H1 (cell line): ENCODE results near the gene IGFL3. TPM values are rescaled to one million over a fixed set of nuclear protein-coding genes. Genes with fewer than 3 reads are reported as not detected.

ENCODE experiments used
- CTCF ChIA-PET: fragments of 300-600 bp; sonication (Branson Sonifier 250); formaldehyde crosslinking; loops from one replicate; lab custom pipeline; 2021; ENCODE audit not compliant: partially characterized antibody; lab: Charles Lee
- POLR2A ChIA-PET: fragments of 300-600 bp; sonication (Branson Sonifier 250); formaldehyde crosslinking; loops from one replicate; lab custom pipeline; 2021; ENCODE audit warnings: inconsistent platforms; ENCODE audit not compliant: partially characterized antibody; lab: Charles Lee
- DNase-seq, 2 experiments: peaks; one replicate each; pipeline versions ENCODE4 v3.0.0 to v3.0.0-alpha.2; 2010 to 2022; ENCODE audit warnings: low spot score in 2 of 2, low read depth in 1 of 2, mixed read lengths in 1 of 2
- FAIRE-seq: peaks from 2 replicates; lab custom pipeline; 2011; peaks lifted over from hg19 to GRCh38; lab: Jason Lieb, UNC
- H2AFZ ChIP-seq: 2 replicates; pipeline ENCODE4 v1.8.1; 2012; ENCODE audit warnings: low read length, inconsistent platforms
- H2AK5ac ChIP-seq: 2 replicates; pipeline ENCODE4 v1.6.1; 2013; ENCODE audit warnings: low read depth, low read length
- H2BK120ac ChIP-seq: replicated peaks from 2 replicates; pipeline ENCODE3; 2013; ENCODE audit warnings: low read depth, low read length, inconsistent platforms
- H2BK12ac ChIP-seq: 2 replicates; pipeline ENCODE4 v1.6.1; 2013; ENCODE audit warnings: low read depth, low read length
- H2BK15ac ChIP-seq: 2 replicates; pipeline ENCODE4 v1.6.1; 2013; ENCODE audit warnings: low read length
- H2BK20ac ChIP-seq: 2 replicates; pipeline ENCODE4 v1.6.1; 2013; ENCODE audit warnings: low read length
- H2BK5ac ChIP-seq: 2 replicates; pipeline ENCODE4 v1.6.1; 2013; ENCODE audit warnings: low read depth, low read length
- H3K14ac ChIP-seq: 2 replicates; pipeline ENCODE4 v1.6.1; 2013; ENCODE audit warnings: inconsistent platforms; ENCODE audit not compliant: insufficient read length
- H3K18ac ChIP-seq: 2 replicates; pipeline ENCODE4 v1.6.1; 2013; ENCODE audit warnings: low read length; ENCODE audit errors: extremely low read depth
- H3K23ac ChIP-seq: 2 replicates; pipeline ENCODE4 v1.6.1; 2013; ENCODE audit warnings: inconsistent platforms; ENCODE audit not compliant: insufficient read length
- H3K23me2 ChIP-seq: 2 replicates; pipeline ENCODE4 v1.6.1; 2013; ENCODE audit warnings: low read depth, low read length
- H3K27ac ChIP-seq: 2 replicates; pipeline ENCODE4 v1.6.1; 2011; ENCODE audit warnings: low read depth, low read length, inconsistent platforms
- H3K27me3 ChIP-seq, 4 experiments: replicated peaks in 1 of 4; 1 replicate in 1 of 4; 2 replicates in 3 of 4; pipeline versions ENCODE4 v1.6.1 to v1.8.1; 2011 to 2013; ENCODE audit warnings: low read length in 3 of 4, mild to moderate bottlenecking in 3 of 4, inconsistent platforms in 2 of 4, mixed read lengths in 2 of 4, moderate library complexity in 1 of 4; ENCODE audit not compliant: control insufficient read depth in 3 of 4, insufficient read depth in 3 of 4; ENCODE audit errors: extremely low read depth in 1 of 4
- H3K36me3 ChIP-seq, 4 experiments: 2 replicates each; pipeline versions ENCODE4 v1.6.1 to v1.8.1; 2011 to 2013; ENCODE audit warnings: mild to moderate bottlenecking in 4 of 4, low read length in 3 of 4, moderate library complexity in 2 of 4, control low read depth in 1 of 4, inconsistent platforms in 1 of 4; ENCODE audit not compliant: insufficient read depth in 4 of 4, control insufficient read depth in 2 of 4
- H3K4ac ChIP-seq: replicated peaks from 2 replicates; pipeline ENCODE3; 2013; ENCODE audit warnings: low read length, low read depth, mixed read lengths, inconsistent platforms; ENCODE audit not compliant: insufficient read length
- H3K4me1 ChIP-seq, 4 experiments: replicated peaks in 1 of 4; 1 replicate in 1 of 4; 2 replicates in 3 of 4; pipeline versions ENCODE4 v1.6.1 to v1.8.1; 2011 to 2013; ENCODE audit warnings: low read length in 3 of 4, inconsistent platforms in 2 of 4, mixed read lengths in 1 of 4; ENCODE audit not compliant: insufficient read depth in 4 of 4, control insufficient read depth in 3 of 4
- H3K4me2 ChIP-seq, 2 experiments: 2 replicates each; pipeline versions ENCODE4 v1.6.1 to v1.8.1; 2011 to 2013; ENCODE audit warnings: low read depth in 2 of 2, low read length in 2 of 2, control low read depth in 1 of 2, inconsistent platforms in 1 of 2, mild to moderate bottlenecking in 1 of 2; ENCODE audit not compliant: insufficient read depth in 1 of 2
- H3K4me3 ChIP-seq, 4 experiments: fragments of 200-600, 300-600 bp in 1 of 4; sonication (generic), shearing (Covaris generic), sonication (Bioruptor Twin) in 1 of 4; 2 replicates each; pipeline versions ENCODE4 v1.5.1 to v1.8.1; 2011 to 2016; ENCODE audit warnings: low read length in 4 of 4, low read depth in 3 of 4, control low read depth in 2 of 4, inconsistent platforms in 2 of 4, mild to moderate bottlenecking in 2 of 4, mixed read lengths in 1 of 4, moderate library complexity in 1 of 4; ENCODE audit not compliant: insufficient read depth in 2 of 4; ENCODE audit errors: extremely low read depth in 1 of 4
- H3K56ac ChIP-seq: replicated peaks from 2 replicates; pipeline ENCODE3; 2013; ENCODE audit warnings: low read depth, mild to moderate bottlenecking, mixed read lengths, low read length, inconsistent platforms; ENCODE audit not compliant: insufficient read length
- H3K79me1 ChIP-seq: 2 replicates; pipeline ENCODE4 v1.6.1; 2013; ENCODE audit warnings: low read depth, low read length, control low read depth
- H3K79me2 ChIP-seq, 2 experiments: 2 replicates each; pipeline versions ENCODE4 v1.6.1 to v1.8.1; 2012 to 2013; ENCODE audit warnings: low read length in 2 of 2, mild to moderate bottlenecking in 2 of 2, inconsistent platforms in 1 of 2; ENCODE audit not compliant: insufficient read depth in 2 of 2, control insufficient read depth in 1 of 2
- H3K9ac ChIP-seq, 4 experiments: replicated peaks in 1 of 4; 1 replicate in 1 of 4; 2 replicates in 3 of 4; pipeline versions ENCODE4 v1.6.1 to v1.8.1; 2011 to 2013; ENCODE audit warnings: low read depth in 3 of 4, low read length in 3 of 4, control low read depth in 2 of 4, mild to moderate bottlenecking in 2 of 4, moderate library complexity in 2 of 4, inconsistent platforms in 1 of 4; ENCODE audit errors: extremely low read depth in 1 of 4
- H3K9me3 ChIP-seq, 2 experiments: 2 replicates each; pipeline versions ENCODE4 v1.6.1 to v1.8.1; 2012 to 2013; ENCODE audit warnings: mild to moderate bottlenecking in 2 of 2, moderate library complexity in 2 of 2, control low read depth in 1 of 2, inconsistent platforms in 1 of 2, low read depth in 1 of 2, low read length in 1 of 2, mixed read lengths in 1 of 2; ENCODE audit not compliant: insufficient read depth in 2 of 2
- H4K20me1 ChIP-seq, 2 experiments: replicated peaks in 1 of 2; 2 replicates each; pipeline versions ENCODE3 to v1.8.1; 2011 to 2013; ENCODE audit warnings: inconsistent platforms in 2 of 2, low read length in 2 of 2, mild to moderate bottlenecking in 1 of 2; ENCODE audit not compliant: insufficient read depth in 2 of 2, control insufficient read depth in 1 of 2
- H4K5ac ChIP-seq: 2 replicates; pipeline ENCODE4 v1.6.1; 2013; ENCODE audit warnings: low read length, low read depth, mixed read lengths, inconsistent platforms; ENCODE audit not compliant: insufficient read length
- H4K8ac ChIP-seq: 2 replicates; pipeline ENCODE4 v1.8.0; 2013; ENCODE audit warnings: mild to moderate bottlenecking, moderate library complexity, low read length, inconsistent platforms; ENCODE audit not compliant: insufficient read depth; ENCODE audit errors: extremely low read depth
- H4K91ac ChIP-seq: replicated peaks from 2 replicates; pipeline ENCODE3; 2013; ENCODE audit warnings: low read length, mixed read lengths, inconsistent platforms; ENCODE audit not compliant: insufficient read length
- POU5F1 ChIP-seq: IDR thresholded peaks from 2 replicates; pipeline ENCODE4 v1.6.1; 2011; ENCODE audit warnings: low read depth, mild to moderate bottlenecking, low read length, moderate library complexity
- WGBS, 2 experiments: shearing (Covaris generic) in 1 of 2; methylation state at CpG; one replicate each; pipeline versions ENCODE4 v1.1.6 to v1.1.7; 2013 to 2015; ENCODE audit warnings: low lambda C conversion rate in 2 of 2, mixed read lengths in 2 of 2, inconsistent platforms in 1 of 2, low coverage in 1 of 2, missing lambda C conversion rate in 1 of 2; ENCODE audit not compliant: insufficient replicate concordance in 2 of 2, insufficient coverage in 1 of 2, insufficient read length in 1 of 2; ENCODE audit errors: extremely low coverage in 1 of 2, missing lambda C conversion rate in 1 of 2; 5-methylcytosine and 5-hydroxymethylcytosine counted together
- polyA plus RNA-seq, 7 experiments: library from polyadenylated mRNA; depleted of rRNA in 3 of 7; stranded (reverse) in 5 of 7; unstranded in 2 of 7; fragments of >200 nt in 5 of 7; fragments of 200-250 nt in 2 of 7; gene quantifications; 1 replicate in 5 of 7; 2 replicates in 1 of 7; 4 replicates in 1 of 7; pipeline versions ENCODE4 v1.2.1 to v1.2.3, GENCODE V29; 2011 to 2013; ENCODE audit warnings: missing spikeins in 2 of 7, mixed read lengths in 2 of 7
- total RNA-seq: library from RNA; stranded (reverse); fragmentation: NEBNext Ultra II Directional; extraction: Animal tissue kit (Norgen Biotek cat#: 25700); gene quantifications from 2 replicates; pipeline ENCODE4 v1.2.1, GENCODE V29; 2021

Gene IGFL3
- total and polyA plus RNA-seq, 2 of the 8 experiments (the other 6 are each of a cell fraction or from before 2014, with no cell fraction given): 0.12 TPM; not detected in 1

GRCh38 chr19:46159418-46160232 lies 35.1 kb upstream of the IGFL3 start:
- DNase-seq: no peak
- H3K79me1 ChIP-seq: no peaks in the 10 kb centered on the region
- no peak overlapping the region for H4K5ac ChIP-seq
- H3K4me3 ChIP-seq: no peak overlapping the region
- no peak overlapping the region for H2BK15ac ChIP-seq
- no peak overlapping the region for H2BK120ac ChIP-seq
- no peak overlapping the region; the same call in 1 of the 2 replicates for H2BK20ac ChIP-seq
- H3K9me3 ChIP-seq: no peaks in the 10 kb centered on the region
- TF ChIP-seq POU5F1: no peak
- H3K23ac ChIP-seq: no peak overlapping the region
- no peak overlapping the region for H3K56ac ChIP-seq
- no peak overlapping the region for H3K9ac ChIP-seq
- H3K27ac ChIP-seq: no peak overlapping the region
- CTCF ChIA-PET: interaction anchor here (1.0 to 2.0 kb wide), 4 partner anchors 14 to 42 kb away, joined by 3 to 6 read pairs (median 4); no protein-coding TSS in a partner anchor
- H3K4me1 ChIP-seq: no peaks in the 10 kb centered on the region
- no peaks in the 10 kb centered on the region for H3K36me3 ChIP-seq
- H4K91ac ChIP-seq: no peak overlapping the region
- no peaks in the 10 kb centered on the region for H3K23me2 ChIP-seq
- H3K18ac ChIP-seq: no peak overlapping the region
- H4K8ac ChIP-seq: no peak overlapping the region
- H3K4ac ChIP-seq: no peak overlapping the region
- no peaks in the 10 kb centered on the region for H4K20me1 ChIP-seq
- H2AFZ ChIP-seq: no peak overlapping the region
- WGBS, 2 experiments: 85% methylated on average over 4 of the region's 4 CpGs; no CpG with 5 or more reads in 1 of the 2 experiments
- no peak overlapping the region for H2BK5ac ChIP-seq
- FAIRE-seq: no peak
- no peaks in the 10 kb centered on the region for H3K27me3 ChIP-seq
- no peaks in the 10 kb centered on the region for H3K79me2 ChIP-seq
- POLR2A ChIA-PET: interaction anchor here (2.0 kb wide), 1 partner anchor 26 kb away, joined by 8 read pairs; no protein-coding TSS in a partner anchor
- H3K14ac ChIP-seq: no peak overlapping the region
- H2AK5ac ChIP-seq: no peak overlapping the region
- H2BK12ac ChIP-seq: no peak overlapping the region
- H3K4me2 ChIP-seq: no peak overlapping the region
